SU-DHL-6 (cell line): ENCODE measurements around the gene NKX2-4.

ENCODE experiments used
- EZH2phosphoT487 ChIP-seq: fragments of 200-600 bp; sonication (generic), shearing (Covaris generic); conservative IDR thresholded peaks from 2 replicates; pipeline ENCODE4 v1.6.1; 2018; ENCODE audit warnings: mild to moderate bottlenecking, antibody characterized with exemption, low read length, moderate library complexity, mixed read lengths
- TF ChIP-seq, protein P1 (sequence below): fragments of 200-600 bp; sonication (generic); IDR thresholded peaks from one replicate; pipeline ENCODE4 v1.5.1; 2017; ENCODE audit warnings: antibody characterized with exemption, mild to moderate bottlenecking, low read length, moderate library complexity; ENCODE audit not compliant: insufficient read depth, poor library complexity, severe bottlenecking

DNA sequence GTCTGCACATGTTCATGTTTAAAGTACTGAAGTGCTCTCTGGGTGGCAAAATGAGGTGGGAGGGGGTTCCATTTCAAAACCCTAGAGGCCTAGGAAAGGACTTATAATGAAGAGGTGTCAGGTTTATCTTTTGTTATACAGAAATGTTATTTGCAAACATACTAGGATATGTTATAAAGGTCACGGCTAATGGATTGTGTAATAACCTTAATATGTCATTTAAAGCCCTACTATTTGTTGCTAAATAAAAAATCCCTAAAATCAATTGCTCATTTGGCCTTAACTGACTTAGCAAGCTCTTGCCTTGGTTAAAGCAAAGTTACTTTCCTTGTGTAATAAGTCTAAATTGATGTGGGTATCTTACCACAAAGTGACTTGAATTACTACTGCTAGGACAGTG, 8.8 kb downstream of the NKX2-4 start:
- TF ChIP-seq, protein P1, sequence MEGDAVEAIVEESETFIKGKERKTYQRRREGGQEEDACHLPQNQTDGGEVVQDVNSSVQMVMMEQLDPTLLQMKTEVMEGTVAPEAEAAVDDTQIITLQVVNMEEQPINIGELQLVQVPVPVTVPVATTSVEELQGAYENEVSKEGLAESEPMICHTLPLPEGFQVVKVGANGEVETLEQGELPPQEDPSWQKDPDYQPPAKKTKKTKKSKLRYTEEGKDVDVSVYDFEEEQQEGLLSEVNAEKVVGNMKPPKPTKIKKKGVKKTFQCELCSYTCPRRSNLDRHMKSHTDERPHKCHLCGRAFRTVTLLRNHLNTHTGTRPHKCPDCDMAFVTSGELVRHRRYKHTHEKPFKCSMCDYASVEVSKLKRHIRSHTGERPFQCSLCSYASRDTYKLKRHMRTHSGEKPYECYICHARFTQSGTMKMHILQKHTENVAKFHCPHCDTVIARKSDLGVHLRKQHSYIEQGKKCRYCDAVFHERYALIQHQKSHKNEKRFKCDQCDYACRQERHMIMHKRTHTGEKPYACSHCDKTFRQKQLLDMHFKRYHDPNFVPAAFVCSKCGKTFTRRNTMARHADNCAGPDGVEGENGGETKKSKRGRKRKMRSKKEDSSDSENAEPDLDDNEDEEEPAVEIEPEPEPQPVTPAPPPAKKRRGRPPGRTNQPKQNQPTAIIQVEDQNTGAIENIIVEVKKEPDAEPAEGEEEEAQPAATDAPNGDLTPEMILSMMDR = no peak
- TF ChIP-seq EZH2phosphoT487 = no peak
